ENCODE measurements around the gene MAL. TPM values are rescaled to one million over a fixed set of nuclear protein-coding genes. Genes with fewer than 3 reads are reported as not detected.

Gene MAL
- total RNA-seq, 2 experiments from 2014 or later = 174 to 184 TPM

GRCh38 chr2:95044601-95045000, 19.1 kb downstream of the MAL start:
- Mint-ChIP-seq H3K4me3 (no peak overlapping the region), H3K27me3 (no peaks in the 10 kb centered on the region), H3K9me3 (no peaks in the 10 kb centered on the region), H3K36me3 (peaks cover 38% of the 10 kb centered on the region), H3K27ac (no peak overlapping the region), H3K4me1 (peaks cover 53% of the 10 kb centered on the region)
- POLR2A ChIA-PET = interaction anchor here (1.2 to 1.3 kb wide), 4 partner anchors 8 to 30 kb away, joined by 3 to 5 read pairs (median 4); no protein-coding TSS in a partner anchor
- ATAC-seq (ENCODE audit: low read depth) (no peak), DNase-seq (no peak)

GRCh38 chr2:95046371-95047112, 21.0 kb downstream of the MAL start:
- H3K27ac Mint-ChIP-seq = peak overlapping the region; percentile 79
- POLR2A ChIA-PET = interaction anchor here (0.9 kb wide), 1 partner anchor 28 kb away, joined by 3 read pairs; no protein-coding TSS in a partner anchor
- peak overlapping the region; percentile 48 for H3K4me3 Mint-ChIP-seq
- DNase-seq (peak; percentile 25), ATAC-seq (ENCODE audit: low read depth) (no peak)
- H3K4me1 Mint-ChIP-seq = peaks cover 63% of the 10 kb centered on the region
- H3K27me3 Mint-ChIP-seq = no peaks in the 10 kb centered on the region
- peaks cover 51% of the 10 kb centered on the region for H3K36me3 Mint-ChIP-seq
- H3K9me3 Mint-ChIP-seq = no peaks in the 10 kb centered on the region

- H3K9me3 Mint-ChIP-seq = no peaks in the 10 kb centered on the region
- no peaks in the 10 kb centered on the region for H3K27me3 Mint-ChIP-seq
- H3K27ac Mint-ChIP-seq = peak overlapping the region; percentile 79
- ATAC-seq (ENCODE audit: low read depth) (peak; percentile 42), DNase-seq (peak; percentile 32)
- H3K4me3 Mint-ChIP-seq = peak overlapping the region; percentile 13
- POLR2A ChIA-PET = interaction anchor here (0.9 kb wide), 1 partner anchor 27 kb away, joined by 3 read pairs; no protein-coding TSS in a partner anchor
- H3K4me1 Mint-ChIP-seq = peaks cover 64% of the 10 kb centered on the region
- H3K36me3 Mint-ChIP-seq = peaks cover 58% of the 10 kb centered on the region
Measured at GRCh38 chr2:95047629-95048510, 22.4 kb downstream of the MAL start.

- H3K9me3 Mint-ChIP-seq = no peaks in the 10 kb centered on the region
- H3K27me3 Mint-ChIP-seq = no peaks in the 10 kb centered on the region
- ATAC-seq (ENCODE audit: low read depth) (no peak), DNase-seq (peak; percentile 12)
- POLR2A ChIA-PET = no interaction called here
- H3K27ac Mint-ChIP-seq = peak overlapping the region; percentile 54
- peaks cover 59% of the 10 kb centered on the region for H3K4me1 Mint-ChIP-seq
- H3K4me3 Mint-ChIP-seq = no peak overlapping the region
- H3K36me3 Mint-ChIP-seq = peaks cover 59% of the 10 kb centered on the region
Measured at GRCh38 chr2:95048825-95049682, 23.5 kb downstream of the MAL start.

GRCh38 chr2:95049683-95049955, 24.1 kb downstream of the MAL start:
- H3K36me3 Mint-ChIP-seq = peaks cover 57% of the 10 kb centered on the region
- H3K27ac Mint-ChIP-seq = no peak overlapping the region

GRCh38 chr2:95049961-95050360, 24.5 kb downstream of the MAL start:
- H3K4me3 Mint-ChIP-seq = no peak overlapping the region
- POLR2A ChIA-PET = interaction anchor here (1.4 kb wide), 1 partner anchor 12 kb away, joined by 5 read pairs; no protein-coding TSS in a partner anchor

More at GRCh38 chr2:95049683-95049955, 24.1 kb downstream of the MAL start:
- peaks cover 60% of the 10 kb centered on the region for H3K4me1 Mint-ChIP-seq
- POLR2A ChIA-PET = no interaction called here
- no peaks in the 10 kb centered on the region for H3K27me3 Mint-ChIP-seq
- H3K9me3 Mint-ChIP-seq = no peaks in the 10 kb centered on the region
- ATAC-seq (ENCODE audit: low read depth) (no peak), DNase-seq (peak; percentile 26)
- H3K4me3 Mint-ChIP-seq = no peak overlapping the region

GRCh38 chr2:95050385-95051300, 25.1 kb downstream of the MAL start:
- peaks cover 50% of the 10 kb centered on the region for H3K36me3 Mint-ChIP-seq
- POLR2A ChIA-PET = interaction anchor here (1.4 to 5.4 kb wide), 2 partner anchors 11 to 24 kb away, joined by 5 to 49 read pairs; no protein-coding TSS in a partner anchor
- H3K9me3 Mint-ChIP-seq = no peaks in the 10 kb centered on the region
- DNase-seq (peak; percentile 24), ATAC-seq (ENCODE audit: low read depth) (no peak)
- peaks cover 61% of the 10 kb centered on the region for H3K4me1 Mint-ChIP-seq
- H3K27ac Mint-ChIP-seq = peak overlapping the region; percentile 66
- no peaks in the 10 kb centered on the region for H3K27me3 Mint-ChIP-seq
- peak overlapping the region; percentile 15 for H3K4me3 Mint-ChIP-seq

More at GRCh38 chr2:95049961-95050360, 24.5 kb downstream of the MAL start:
- no peaks in the 10 kb centered on the region for H3K9me3 Mint-ChIP-seq
- ATAC-seq (ENCODE audit: low read depth) (no peak), DNase-seq (peak; percentile 17)
- H3K27ac Mint-ChIP-seq = no peak overlapping the region
- H3K4me1 Mint-ChIP-seq = peaks cover 59% of the 10 kb centered on the region
- peaks cover 55% of the 10 kb centered on the region for H3K36me3 Mint-ChIP-seq
- H3K27me3 Mint-ChIP-seq = no peaks in the 10 kb centered on the region

- no peaks in the 10 kb centered on the region for H3K9me3 Mint-ChIP-seq
- POLR2A ChIA-PET = interaction anchor here (2.7 to 5.4 kb wide), 3 partner anchors 11 to 28 kb away, joined by 22 to 49 read pairs (median 31); partner anchors contain the start of gene MAL
- ATAC-seq (ENCODE audit: low read depth) = no peak
Measured at GRCh38 chr2:95051626-95052025, 26.1 kb downstream of the MAL start.

GRCh38 chr2:95052307-95052706, 26.8 kb downstream of the MAL start:
- H3K9me3 Mint-ChIP-seq = no peaks in the 10 kb centered on the region
- no peak for ATAC-seq (ENCODE audit: low read depth)
- H3K27me3 Mint-ChIP-seq = no peaks in the 10 kb centered on the region
- H3K36me3 Mint-ChIP-seq = peaks cover 45% of the 10 kb centered on the region
- no peak overlapping the region for H3K4me3 Mint-ChIP-seq
- H3K27ac Mint-ChIP-seq = no peak overlapping the region
- peaks cover 61% of the 10 kb centered on the region for H3K4me1 Mint-ChIP-seq
- DNase-seq = peak; percentile 15
- POLR2A ChIA-PET = interaction anchor here (1.0 to 5.4 kb wide), 6 partner anchors 8 to 28 kb away, joined by 3 to 49 read pairs (median 14); partner anchors contain the start of gene MAL

More at GRCh38 chr2:95051626-95052025, 26.1 kb downstream of the MAL start:
- Mint-ChIP-seq H3K36me3 (peaks cover 46% of the 10 kb centered on the region), H3K4me1 (peaks cover 64% of the 10 kb centered on the region), H3K27me3 (no peaks in the 10 kb centered on the region), H3K27ac (peak overlapping the region; percentile 66), H3K4me3 (no peak overlapping the region)
- peak; percentile 25 for DNase-seq

GRCh38 chr2:95052804-95053479, 27.4 kb downstream of the MAL start:
- no peaks in the 10 kb centered on the region for H3K27me3 Mint-ChIP-seq
- ATAC-seq (ENCODE audit: low read depth) (no peak), DNase-seq (peak; percentile 27)
- peak overlapping the region; percentile 72 for H3K27ac Mint-ChIP-seq
- no peaks in the 10 kb centered on the region for H3K9me3 Mint-ChIP-seq
- H3K36me3 Mint-ChIP-seq = peaks cover 45% of the 10 kb centered on the region
- POLR2A ChIA-PET = interaction anchor here (1.0 to 5.4 kb wide), 6 partner anchors 8 to 29 kb away, joined by 3 to 49 read pairs (median 14); partner anchors contain the start of gene MAL
- H3K4me3 Mint-ChIP-seq = no peak overlapping the region
- H3K4me1 Mint-ChIP-seq = peaks cover 55% of the 10 kb centered on the region

GRCh38 chr2:95053543-95053942, 28.0 kb downstream of the MAL start:
- H3K27me3 Mint-ChIP-seq = no peaks in the 10 kb centered on the region
- H3K4me1 Mint-ChIP-seq = peaks cover 52% of the 10 kb centered on the region
- POLR2A ChIA-PET = interaction anchor here (1.3 to 5.4 kb wide), 6 partner anchors 9 to 30 kb away, joined by 4 to 49 read pairs (median 14); partner anchors contain the start of gene MAL
- no peak for ATAC-seq (ENCODE audit: low read depth)
- no peak overlapping the region for H3K4me3 Mint-ChIP-seq
- H3K36me3 Mint-ChIP-seq = peaks cover 45% of the 10 kb centered on the region
- peak; percentile 28 for DNase-seq
- no peaks in the 10 kb centered on the region for H3K9me3 Mint-ChIP-seq
- peak overlapping the region; percentile 72 for H3K27ac Mint-ChIP-seq

All from activated naive CD8-positive, alpha-beta T cell treated with anti-CD3 and anti-CD28 coated beads, Interleukin-2, amount 10 ng/mL, durations not matched to agents 7 days and 5 days (primary cell).